Astrocyte of the spinal cord (primary cell): ENCODE data around the gene ZNF70.

Experiments
- DNase-seq: peaks from one replicate; pipeline ENCODE4 v3.0.0; 2011; ENCODE audit warnings: low read depth, low spot score
- H3K4me3 ChIP-seq: 2 replicates; pipeline ENCODE4 v1.5.1; 2011; ENCODE audit warnings: low read depth, mild to moderate bottlenecking, low read length, moderate library complexity
- CTCF ChIP-seq: IDR thresholded peaks from 2 replicates; pipeline ENCODE4 v1.5.1; 2012; ENCODE audit warnings: low read depth, mild to moderate bottlenecking, low read length, inconsistent platforms
- in situ Hi-C: cut with HindIII; loops from 2 replicates; pipeline ENCODE4 v1.10.0; 2017; ENCODE audit warnings: low sequenced_read_pairs

Gene ZNF70

GRCh38 chr22:23760056-23760455, 9.1 kb upstream of the ZNF70 start:
- in situ Hi-C loops, result no loop called here
- H3K4me3 ChIP-seq, result no peak overlapping the region
- no peak for TF ChIP-seq CTCF
- no peak for DNase-seq

- DNase-seq, result no peak
- TF ChIP-seq CTCF, result no peak
- H3K4me3 ChIP-seq, result no peak overlapping the region
- in situ Hi-C loops, result no loop called here
Measured at GRCh38 chr22:23759566-23759965, 8.7 kb upstream of the ZNF70 start.

GRCh38 chr22:23756891-23757290, 6.0 kb upstream of the ZNF70 start:
- no peak overlapping the region for H3K4me3 ChIP-seq
- TF ChIP-seq CTCF, result no peak
- no peak for DNase-seq
- in situ Hi-C loops, result no loop called here

- no peak for TF ChIP-seq CTCF
- no peak for DNase-seq
- in situ Hi-C loops, result no loop called here
- H3K4me3 ChIP-seq, result no peak overlapping the region
Measured at GRCh38 chr22:23755711-23756110, 4.8 kb upstream of the ZNF70 start.

- in situ Hi-C loops, result no loop called here
- no peak for TF ChIP-seq CTCF
- no peak for DNase-seq
- no peak overlapping the region for H3K4me3 ChIP-seq
Measured at GRCh38 chr22:23754980-23755636, 4.2 kb upstream of the ZNF70 start.

GRCh38 chr22:23754220-23754919, 3.5 kb upstream of the ZNF70 start, which contains the start of gene VPREB3:
VPREB3 (minus strand) TSS chr22:23754425; CDS start chr22:23754363, 62 bp downstream.
- in situ Hi-C loops, result no loop called here
- no peak within 1 kb of the TSS for H3K4me3 ChIP-seq
- TF ChIP-seq CTCF, result no peak
- no peak for DNase-seq
